ENCODE results near the gene CLEC16A.

CLEC16A gene

GRCh38 chr16:10969615-10970014 lies 25.3 kb downstream of the CLEC16A start:
- DNase-seq = no peak

- no peak for DNase-seq
Observed at GRCh38 chr16:10970065-10970464, 25.7 kb downstream of the CLEC16A start.

DNA sequence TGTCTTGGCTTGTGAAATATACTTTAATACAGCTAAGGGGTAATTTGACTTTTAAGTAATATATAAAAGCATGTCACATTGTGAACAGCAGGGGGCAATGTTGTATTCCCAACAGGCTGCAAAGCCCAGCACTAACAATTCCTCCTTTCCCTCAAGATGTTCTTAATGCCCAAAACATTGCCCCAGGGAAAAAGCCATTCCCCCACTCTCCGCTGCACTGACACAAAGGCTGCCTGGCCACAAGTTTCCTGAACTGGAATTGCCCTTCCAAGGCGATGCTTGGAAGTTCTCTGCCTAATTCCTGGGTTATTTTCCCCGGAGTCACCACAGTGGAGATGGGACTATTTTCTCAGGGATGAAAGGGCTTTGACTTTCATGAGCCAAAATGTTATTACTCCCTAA lies 27.2 kb downstream of the CLEC16A start:
- DNase-seq = no peak

DNA sequence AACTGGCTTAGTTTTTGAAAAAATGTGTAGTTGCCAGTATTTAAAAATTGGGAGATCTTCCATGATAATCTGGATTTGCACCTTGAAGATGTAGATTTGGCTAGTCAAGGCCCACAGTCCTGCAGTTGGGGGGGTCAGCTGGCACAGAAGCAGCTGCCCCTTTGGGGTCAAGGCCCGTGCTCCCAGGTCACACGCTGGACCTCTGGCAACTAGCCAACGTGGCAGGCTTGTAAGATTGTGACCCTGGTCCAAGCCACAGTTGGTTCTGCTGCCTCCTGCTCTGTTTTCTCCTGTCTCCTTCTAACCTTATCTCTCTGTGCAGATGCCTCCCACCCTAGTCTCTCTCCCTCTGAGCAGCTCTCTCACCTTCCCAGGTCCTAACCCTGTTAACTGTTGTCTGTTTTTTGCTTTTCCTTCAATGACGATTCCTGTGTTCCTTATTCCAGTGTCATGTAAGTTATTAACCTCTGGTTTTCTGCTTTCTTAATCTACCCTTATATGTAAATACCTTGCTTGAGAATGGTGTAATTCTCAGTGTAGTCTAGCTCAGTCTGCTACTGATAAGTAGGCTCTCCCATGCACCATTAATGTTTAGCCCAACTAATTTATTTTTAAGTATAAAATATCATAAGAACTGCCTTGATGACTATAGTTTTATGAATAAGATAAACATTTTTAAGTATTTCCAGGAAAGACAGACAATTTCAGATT lies 27.9 kb downstream of the CLEC16A start:
- DNase-seq = no peak

DNA sequence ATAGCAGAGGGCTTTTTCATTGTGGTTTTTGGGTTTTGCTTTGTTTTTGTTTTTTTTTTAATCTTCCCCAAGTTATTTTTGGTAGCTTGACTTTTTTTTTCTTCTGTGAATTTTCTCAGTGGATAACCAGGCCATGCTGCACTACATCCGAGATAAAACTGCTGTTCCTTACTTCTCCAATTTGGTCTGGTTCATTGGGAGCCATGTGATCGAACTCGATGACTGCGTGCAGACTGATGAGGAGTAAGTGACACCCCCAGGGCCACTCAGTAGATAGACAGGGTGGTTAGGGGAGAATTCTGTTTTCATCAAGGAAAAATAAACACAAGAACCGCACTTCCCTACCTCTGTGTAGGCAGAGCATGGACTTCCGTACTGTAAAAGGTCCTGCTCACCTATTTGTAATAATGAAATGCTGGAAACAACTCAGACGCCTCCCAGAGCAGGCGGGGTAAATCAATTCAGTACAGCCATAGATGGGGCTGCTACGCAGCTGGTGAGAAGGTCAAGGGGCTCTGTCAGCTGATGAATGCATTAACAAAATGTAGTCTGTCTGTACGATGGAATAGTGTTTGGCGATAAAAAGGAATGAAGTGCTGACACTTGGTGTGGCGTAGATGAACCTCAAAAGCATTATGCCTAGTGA lies 28.6 kb downstream of the CLEC16A start:
- no peak for DNase-seq

GRCh38 chr16:10976634-10977033 lies 32.3 kb downstream of the CLEC16A start:
- no peak for DNase-seq

GRCh38 chr16:10978124-10978523 lies 33.8 kb downstream of the CLEC16A start:
- no peak for DNase-seq

DNA sequence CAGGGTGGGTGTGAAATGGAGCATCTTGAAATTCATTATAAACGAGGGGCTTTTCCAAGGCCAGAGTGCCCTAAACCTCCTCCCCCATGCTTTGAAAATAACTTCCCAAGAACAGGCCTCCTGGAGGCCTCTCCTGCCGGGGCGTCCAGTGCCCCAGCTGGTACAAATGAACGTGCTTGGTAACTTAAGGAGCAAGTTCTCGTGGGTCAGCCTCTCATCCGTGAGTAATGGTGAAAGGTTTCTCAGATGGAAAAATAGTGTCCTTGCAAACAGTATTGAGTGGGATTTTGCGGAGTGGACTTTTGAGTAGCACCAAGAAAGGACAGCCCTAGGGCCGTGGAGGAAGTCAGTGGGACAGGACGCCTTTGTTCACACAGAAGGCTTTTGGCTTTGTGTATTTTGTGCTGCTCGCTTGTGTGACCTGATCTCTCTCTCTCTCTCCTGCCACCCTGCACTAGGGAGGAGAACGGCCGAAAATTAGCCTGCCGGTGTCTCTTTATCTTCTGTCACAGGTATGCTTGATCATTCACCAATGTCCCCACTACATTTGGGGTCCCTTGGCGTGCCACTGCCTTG lies 34.6 kb downstream of the CLEC16A start:
- no peak for DNase-seq

DNA sequence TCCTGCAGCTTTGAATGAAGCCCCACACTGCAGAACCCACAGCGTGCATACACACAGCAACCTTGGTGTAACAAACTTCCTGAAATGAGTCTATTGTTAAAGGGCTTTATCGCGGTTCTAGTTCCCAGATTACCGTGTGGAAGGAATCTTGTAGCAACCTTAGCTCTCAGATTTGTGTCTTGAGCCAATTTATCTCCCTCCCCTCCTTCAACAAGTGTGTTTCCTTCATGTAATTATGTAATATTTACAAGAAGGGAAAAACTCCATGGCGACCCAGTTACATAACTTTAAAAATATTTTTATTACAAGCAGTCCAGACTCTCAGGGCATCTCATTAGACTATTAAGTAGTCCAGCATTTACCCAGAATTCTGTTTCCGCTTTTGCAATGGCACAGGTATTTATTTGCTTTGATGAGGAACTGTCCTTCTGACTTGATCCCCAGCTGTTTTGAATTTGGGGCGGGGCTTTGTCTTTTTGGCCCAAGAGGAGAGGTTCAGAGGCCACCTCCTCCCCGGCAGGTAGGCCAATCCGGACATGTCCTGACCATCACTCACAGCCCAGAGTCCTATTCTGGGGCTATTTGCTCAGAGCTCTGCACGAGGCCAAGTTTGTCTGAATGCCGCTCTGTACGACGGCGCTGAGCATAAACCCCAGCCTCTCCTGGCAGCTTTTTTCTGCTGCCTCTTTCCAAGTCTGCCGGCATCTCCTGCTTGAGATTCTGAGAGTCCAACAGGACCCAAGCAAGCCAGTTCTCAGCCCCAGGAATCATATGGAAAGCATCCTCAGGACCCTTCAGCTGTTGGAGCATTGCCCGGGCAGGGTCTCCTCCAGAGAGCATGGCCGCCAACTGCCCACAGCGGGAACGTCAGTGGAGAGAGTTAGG lies 35.6 kb downstream of the CLEC16A start:
- no peak for DNase-seq

GRCh38 chr16:10980813-10981212 lies 36.4 kb downstream of the CLEC16A start:
- no peak for DNase-seq

GRCh38 chr16:10981697-10982216 lies 37.4 kb downstream of the CLEC16A start:
- DNase-seq = peak; percentile 27

- DNase-seq = no peak
Observed at GRCh38 chr16:10982465-10983150, 38.2 kb downstream of the CLEC16A start.

DNA sequence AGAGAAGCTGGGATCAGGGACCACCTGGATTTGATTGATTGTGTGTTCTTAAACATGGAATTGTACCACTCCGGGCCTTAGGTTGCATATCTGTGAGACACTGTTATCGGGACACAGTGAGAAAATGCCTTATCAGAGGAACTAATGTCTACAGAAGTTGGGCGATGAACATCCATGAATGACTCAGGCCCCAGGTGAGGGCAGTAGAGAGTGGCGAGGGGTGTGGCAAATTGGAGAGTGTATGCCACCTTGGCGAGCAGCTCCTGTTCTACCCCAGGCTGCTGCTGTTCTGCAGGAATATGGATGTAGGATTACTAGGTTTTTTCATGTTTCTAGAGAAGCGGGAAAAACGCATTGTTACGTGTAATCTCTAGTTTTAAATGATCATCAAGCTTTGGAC lies 38.8 kb downstream of the CLEC16A start:
- no peak for DNase-seq

GRCh38 chr16:10984509-10984908 lies 40.1 kb downstream of the CLEC16A start:
- DNase-seq = no peak

- no peak for DNase-seq
Observed at GRCh38 chr16:10987361-10988163, 43.2 kb downstream of the CLEC16A start.

DNA sequence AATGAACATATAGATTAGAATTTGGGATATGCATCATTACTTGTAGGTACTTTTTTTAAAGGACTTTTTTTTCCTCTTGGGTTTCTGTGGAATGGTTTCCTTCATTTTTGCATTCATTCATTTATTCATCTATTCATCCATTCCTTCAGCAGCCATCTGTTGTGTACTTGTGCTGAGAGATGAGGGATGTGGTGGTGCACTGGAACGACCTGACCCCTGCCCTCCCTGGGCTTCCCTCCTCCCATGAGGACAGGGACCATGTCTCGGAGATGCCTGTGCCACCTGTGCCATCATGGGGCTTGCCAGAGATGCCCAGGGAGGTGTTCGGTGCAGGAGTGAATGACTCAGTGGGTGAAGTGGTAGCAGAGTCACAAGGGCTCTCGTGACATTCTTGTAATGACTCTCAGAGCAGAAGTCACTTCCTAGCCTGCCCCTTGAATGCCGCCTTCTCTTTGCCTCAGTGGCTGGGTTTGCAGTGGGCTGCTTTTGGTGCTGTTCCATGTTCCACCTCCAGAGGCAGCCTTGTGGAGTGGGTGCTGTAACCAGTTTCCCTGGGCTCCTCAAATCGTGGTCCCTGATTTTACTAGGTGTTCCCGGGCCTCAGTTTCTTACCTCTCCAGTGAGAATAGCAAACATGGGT lies 43.9 kb downstream of the CLEC16A start:
- DNase-seq = peak; percentile 64

DNA sequence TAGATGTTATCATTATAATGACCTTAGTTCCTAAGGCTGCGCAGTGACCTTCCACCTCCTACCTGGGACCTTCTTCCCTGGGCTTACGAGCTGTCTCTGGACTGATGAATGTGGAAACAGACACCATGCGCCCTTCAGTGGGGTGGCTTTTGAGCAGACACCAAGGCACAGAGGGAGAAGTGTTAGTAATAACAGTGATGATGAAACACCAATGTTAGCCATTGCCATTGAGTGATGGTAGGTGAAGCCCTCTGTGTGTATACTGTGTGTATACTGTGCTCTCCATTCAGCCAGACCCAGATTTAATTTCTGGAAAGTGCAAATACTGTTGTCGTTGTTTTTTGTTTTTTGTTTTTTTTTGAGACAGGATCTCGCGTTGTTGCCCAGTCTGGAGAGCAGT lies 44.5 kb downstream of the CLEC16A start:
- DNase-seq = no peak

- DNase-seq = no peak
Observed at GRCh38 chr16:10989559-10989958, 45.2 kb downstream of the CLEC16A start.

DNA sequence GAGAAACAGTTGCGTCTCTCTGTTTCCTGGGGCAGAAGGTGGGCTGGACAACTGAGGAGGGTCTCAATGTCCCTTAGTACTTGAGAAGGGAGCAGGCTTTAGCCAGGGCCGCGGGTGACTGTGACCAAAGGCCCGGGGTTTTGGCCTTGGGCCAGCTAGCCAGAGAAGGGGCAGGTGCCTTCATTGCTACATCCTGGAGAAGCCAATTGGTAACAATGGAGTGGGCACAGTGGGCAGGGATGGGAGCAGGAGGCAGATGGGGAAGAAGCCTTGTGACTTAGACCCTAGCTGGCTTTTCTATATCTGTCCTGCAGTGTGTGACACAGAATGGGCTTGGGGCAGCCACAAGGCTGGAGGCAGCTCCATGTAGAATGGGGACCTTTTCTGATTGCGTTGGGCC lies 46.0 kb downstream of the CLEC16A start:
- no peak for DNase-seq

DNA sequence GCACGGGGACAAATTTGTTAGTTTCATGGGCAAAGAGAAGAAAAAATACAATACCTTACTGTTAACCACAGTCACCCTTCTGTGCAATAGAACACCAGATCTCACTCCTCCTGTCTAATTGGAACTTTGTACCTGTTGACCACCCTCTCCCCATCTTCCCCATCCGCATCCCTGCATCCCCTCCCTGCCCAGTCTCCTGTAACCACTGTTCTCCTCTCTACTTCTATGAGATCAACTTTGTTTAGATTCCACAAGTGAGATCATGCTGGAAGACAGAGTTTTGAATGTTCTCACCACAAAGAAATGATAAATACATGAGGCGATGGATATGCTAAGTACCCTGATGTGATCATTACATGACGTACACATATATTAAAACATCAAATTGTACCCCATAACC lies 47.7 kb downstream of the CLEC16A start:
- no peak for DNase-seq

- no peak for DNase-seq
Observed at GRCh38 chr16:10992797-10993196, 48.4 kb downstream of the CLEC16A start.
